SK-N-SH (cell line): Measurements from ENCODE around the gene ANO6. TPM values are rescaled to one million over a fixed set of nuclear protein-coding genes. Genes with fewer than 3 reads are reported as not detected.

ENCODE experiments used
- CTCF ChIA-PET: fragments of 300-600, 350-600 bp; formaldehyde crosslinking; extraction: SDS; loops from one replicate; lab custom pipeline; 2021; lab: Yijun Ruan, JAX
- POLR2A ChIA-PET: fragments of 350-600 bp; sonication (Branson Sonifier 250); formaldehyde crosslinking; extraction: SDS; loops from one replicate; lab custom pipeline; 2020; ENCODE audit warnings: antibody characterized with exemption, inconsistent platforms; lab: Yijun Ruan, JAX
- DNase-seq: peaks from one replicate; pipeline ENCODE4 v3.0.0; 2012
- H2AFZ ChIP-seq: fragments of 200-600 bp; sonication (generic); 2 replicates; pipeline ENCODE4 v1.8.1; 2016; ENCODE audit warnings: antibody characterized with exemption, mild to moderate bottlenecking, low read depth
- H3F3A ChIP-seq: fragments of 200-600 bp; sonication (generic); replicated peaks from 2 replicates; pipeline ENCODE3; 2016; ENCODE audit warnings: antibody characterized with exemption, mild to moderate bottlenecking; ENCODE audit not compliant: insufficient read depth
- H3K27ac ChIP-seq, 2 experiments: fragments of 200-500 bp in 1 of 2; fragments of 200-600 bp in 1 of 2; sonication (Bioruptor generic) in 1 of 2; sonication (generic), shearing (Covaris generic) in 1 of 2; 2 replicates each; pipeline versions ENCODE4 v1.5.1 to v1.6.1; 2014 to 2016; ENCODE audit warnings: low read depth in 2 of 2, inconsistent platforms in 1 of 2, low read length in 1 of 2, mild to moderate bottlenecking in 1 of 2, mixed read lengths in 1 of 2
- H3K27me3 ChIP-seq: fragments of 200-600 bp; sonication (generic), shearing (Covaris generic); 2 replicates; pipeline ENCODE4 v1.6.1; 2016; ENCODE audit warnings: mixed run types; ENCODE audit not compliant: insufficient read depth
- H3K36me3 ChIP-seq, 2 experiments: fragments of 200-500 bp in 1 of 2; fragments of 200-600 bp in 1 of 2; sonication (Bioruptor generic) in 1 of 2; sonication (generic) in 1 of 2; replicated peaks in 1 of 2; 2 replicates each; pipeline versions ENCODE3 to v1.5.1; 2014 to 2016; ENCODE audit warnings: low read length in 1 of 2, mild to moderate bottlenecking in 1 of 2; ENCODE audit not compliant: insufficient read depth in 2 of 2, control insufficient read depth in 1 of 2
- H3K4me1 ChIP-seq, 2 experiments: fragments of 200-500 bp in 1 of 2; fragments of 200-600 bp in 1 of 2; sonication (Bioruptor generic) in 1 of 2; sonication (generic), shearing (Covaris generic) in 1 of 2; 2 replicates each; pipeline versions ENCODE4 v1.5.1 to v1.6.1; 2014 to 2016; ENCODE audit warnings: low read depth in 1 of 2, low read length in 1 of 2, mixed run types in 1 of 2; ENCODE audit not compliant: insufficient read depth in 2 of 2, control insufficient read depth in 1 of 2
- H3K4me2 ChIP-seq: fragments of 200-600 bp; sonication (generic), shearing (Covaris generic); 2 replicates; pipeline ENCODE4 v1.6.1; 2017; ENCODE audit warnings: mixed run types
- H3K4me3 ChIP-seq, 2 experiments: fragments of 200-500 bp in 1 of 2; fragments of 200-600 bp in 1 of 2; sonication (Bioruptor generic) in 1 of 2; sonication (generic), shearing (Covaris generic) in 1 of 2; 2 replicates each; pipeline versions ENCODE4 v1.5.1 to v1.8.1; 2014 to 2016; ENCODE audit warnings: low read depth in 2 of 2, inconsistent platforms in 1 of 2, low read length in 1 of 2, mild to moderate bottlenecking in 1 of 2, mixed read lengths in 1 of 2, moderate library complexity in 1 of 2
- H3K79me2 ChIP-seq: fragments of 200-600 bp; sonication (generic); 2 replicates; pipeline ENCODE4 v1.8.1; 2017; ENCODE audit warnings: mild to moderate bottlenecking; ENCODE audit not compliant: insufficient read depth
- H3K9ac ChIP-seq: fragments of 200-600 bp; sonication (generic); 2 replicates; pipeline ENCODE4 v1.6.1; 2017; ENCODE audit warnings: mixed run types
- H3K9me2 ChIP-seq: fragments of 200-600 bp; sonication (generic); 2 replicates; pipeline ENCODE4 v1.6.1; 2017; ENCODE audit warnings: mixed run types
- H3K9me3 ChIP-seq: fragments of 200-600 bp; sonication (generic); 2 replicates; pipeline ENCODE4 v1.6.1; 2017; ENCODE audit warnings: mixed run types, mild to moderate bottlenecking, moderate library complexity
- H4K20me1 ChIP-seq: fragments of 200-600 bp; sonication (generic); 2 replicates; pipeline ENCODE4 v1.6.1; 2017; ENCODE audit warnings: mild to moderate bottlenecking, mixed run types; ENCODE audit not compliant: insufficient read depth
- CHD2 ChIP-seq: fragments of 150-350 bp; IDR thresholded peaks from 2 replicates; pipeline ENCODE4 v1.6.1; 2018; ENCODE audit warnings: low read length; ENCODE audit not compliant: partially characterized antibody
- EP300 ChIP-seq, 2 experiments: IDR thresholded peaks; 2 replicates each; pipeline versions ENCODE4 v1.4.0 to v1.6.1; 2012; ENCODE audit warnings: borderline replicate concordance in 1 of 2, low read depth in 1 of 2, low read length in 1 of 2
- FOSL2 ChIP-seq: IDR thresholded peaks from 2 replicates; pipeline ENCODE4 v1.4.0; 2012; ENCODE audit warnings: low read depth, mild to moderate bottlenecking, moderate library complexity, borderline replicate concordance
- FOXJ3 ChIP-seq: sonication (generic); formaldehyde crosslinking; IDR thresholded peaks from 2 replicates; pipeline ENCODE4 v1.5.1; 2020; ENCODE audit warnings: mild to moderate bottlenecking, missing genetic modification reagents
- IRF3 ChIP-seq: fragments of 150-350 bp; IDR thresholded peaks from 2 replicates; pipeline ENCODE4 v1.6.1; 2016; ENCODE audit warnings: mild to moderate bottlenecking, low read depth, low read length
- JUND ChIP-seq: IDR thresholded peaks from 2 replicates; pipeline ENCODE4 v1.4.0; 2012
- MEF2A ChIP-seq: IDR thresholded peaks from 2 replicates; pipeline ENCODE4 v1.4.0; 2012; ENCODE audit warnings: low read depth, borderline replicate concordance
- NRF1 ChIP-seq: IDR thresholded peaks from 2 replicates; pipeline ENCODE4 v1.6.1; 2012; ENCODE audit warnings: low read depth, mild to moderate bottlenecking, low read length
- POLR2AphosphoS5 ChIP-seq: IDR thresholded peaks from 2 replicates; pipeline ENCODE4 v1.6.1; 2012; ENCODE audit warnings: low read depth, low read length
- REST ChIP-seq: IDR thresholded peaks from 2 replicates; pipeline ENCODE4 v1.6.1; 2012; ENCODE audit warnings: mild to moderate bottlenecking, low read depth, low read length, moderate library complexity
- RXRA ChIP-seq: IDR thresholded peaks from 2 replicates; pipeline ENCODE4 v1.4.0; 2012; ENCODE audit warnings: low read depth, mild to moderate bottlenecking, borderline replicate concordance
- TAF1 ChIP-seq: IDR thresholded peaks from 2 replicates; pipeline ENCODE4 v1.6.1; 2012; ENCODE audit warnings: low read depth, mild to moderate bottlenecking, low read length, moderate library complexity, borderline replicate concordance
- TCF12 ChIP-seq: IDR thresholded peaks from 2 replicates; pipeline ENCODE4 v1.4.0; 2012
- TEAD4 ChIP-seq: IDR thresholded peaks from 2 replicates; pipeline ENCODE4 v1.4.0; 2012; ENCODE audit warnings: mild to moderate bottlenecking, borderline replicate concordance; ENCODE audit not compliant: insufficient read depth
- USF1 ChIP-seq: IDR thresholded peaks from 2 replicates; pipeline ENCODE4 v1.4.0; 2012; ENCODE audit warnings: low read depth, borderline replicate concordance
- YY1 ChIP-seq: IDR thresholded peaks from 2 replicates; pipeline ENCODE4 v1.4.0; 2012; ENCODE audit warnings: low read depth, mild to moderate bottlenecking
- WGBS: methylation state at CpG from one replicate; pipeline ENCODE4 v1.1.6; 2017; ENCODE audit warnings: low lambda C conversion rate; 5-methylcytosine and 5-hydroxymethylcytosine counted together
- polyA plus RNA-seq, 3 experiments: library from polyadenylated mRNA; depleted of rRNA; stranded (reverse); fragments of >200 nt; gene quantifications; 2 replicates each; pipeline ENCODE4 v1.2.3, GENCODE V29; 2012

Gene ANO6
- polyA plus RNA-seq, 1 of the 3 experiments (the other 2 are of a cell fraction): 20.1 TPM

- ChIA-PET POLR2A (no interaction called here), CTCF (interaction anchor here (1.9 kb wide), 1 partner anchor 74 kb away, joined by 6 read pairs; no protein-coding TSS in a partner anchor)
- H3K9me3 ChIP-seq: no peaks in the 10 kb centered on the region
- H3K4me3 ChIP-seq: no peak overlapping the region
- DNase-seq: no peak
- peaks cover 10 to 24% of the 10 kb centered on the region in 2 experiments for H3K36me3 ChIP-seq
- H2AFZ ChIP-seq: no peak overlapping the region
- no peaks in the 10 kb centered on the region for H3F3A ChIP-seq
- TF ChIP-seq RXRA: peak; percentile 15; the same call in 1 of the 2 replicates
- TF ChIP-seq EP300 (IDR thresholded peaks at IDR 0.05; ENCODE audit: borderline replicate concordance in 1 of 2, low read depth in 1 of 2, low read length in 1 of 2): no peak
- TF ChIP-seq TCF12: peak; percentile 27; the same call in 1 of the 2 replicates
- peak; percentile 51 for TF ChIP-seq JUND
- TF ChIP-seq CHD2: no peak
- TF ChIP-seq REST: peak; percentile 77
- TF ChIP-seq FOSL2: peak; percentile 36; the same call in 1 of the 2 replicates
- WGBS: 75% methylated on average over 6 of the region's 6 CpGs
- H3K27me3 ChIP-seq: no peaks in the 10 kb centered on the region
- H3K4me2 ChIP-seq: no peak overlapping the region
- H4K20me1 ChIP-seq: no peaks in the 10 kb centered on the region
- peaks cover 8% of the 10 kb centered on the region; the same call in 1 of the 2 replicates for H3K79me2 ChIP-seq
- no peak overlapping the region for H3K9ac ChIP-seq
- peak overlapping the region in 1 of 2 experiments; percentile 30; a peak in 3 of 4 replicates for H3K27ac ChIP-seq
- H3K9me2 ChIP-seq: no peaks in the 10 kb centered on the region
- H3K4me1 ChIP-seq: peaks cover 7 to 8% of the 10 kb centered on the region in 2 experiments; a peak in 3 of 4 replicates
These were observed 127.6 kb downstream of the ANO6 start for GRCh38 chr12:45343269-45344051.

GRCh38 chr12:45348311-45348710 is 132.4 kb downstream of the ANO6 start:
- Histone ChIP-seq H3K4me1 (peaks cover 5 to 18% of the 10 kb centered on the region in 2 experiments; a peak in 3 of 4 replicates), H2AFZ (no peak overlapping the region), H3K36me3 (peaks cover 34 to 53% of the 10 kb centered on the region in 2 experiments), H3K9me3 (no peaks in the 10 kb centered on the region), H3K4me3 (no peak overlapping the region), H3K9ac (no peak overlapping the region), H3K27me3 (no peaks in the 10 kb centered on the region), H3K4me2 (no peak overlapping the region), H4K20me1 (no peaks in the 10 kb centered on the region), H3F3A (peaks cover 3% of the 10 kb centered on the region), H3K79me2 (no peaks in the 10 kb centered on the region; the same call in 1 of the 2 replicates), H3K27ac (no peak overlapping the region), H3K9me2 (no peaks in the 10 kb centered on the region)
- DNase-seq: no peak
- ChIA-PET CTCF (interaction anchor here (1.0 kb wide), 1 partner anchor 12 kb away, joined by 3 read pairs; no protein-coding TSS in a partner anchor), POLR2A (no interaction called here)
- 96% methylated on average over 2 of the region's 2 CpGs for WGBS
- TF ChIP-seq EP300 (IDR thresholded peaks at IDR 0.05; ENCODE audit: borderline replicate concordance in 1 of 2, low read depth in 1 of 2, low read length in 1 of 2): no peak
- no peak for TF ChIP-seq IRF3
- no peak for TF ChIP-seq FOXJ3 (CRISPR knock-in tag)
- no peak for TF ChIP-seq NRF1
- no peak for TF ChIP-seq TEAD4
- no peak for TF ChIP-seq USF1
- TF ChIP-seq MEF2A: no peak
- TF ChIP-seq TAF1: no peak
- TF ChIP-seq YY1: no peak
- TF ChIP-seq REST: no peak
- no peak for TF ChIP-seq POLR2AphosphoS5
- no peak for TF ChIP-seq CHD2
